GM19324 (cell line): ENCODE measurements around the gene SARDH.

Experiments
- ATAC-seq: cut with Tn5 transposase; IDR thresholded peaks from one replicate; pipeline ENCODE4 v1.9.1; 2021; ENCODE audit warnings: mild to moderate bottlenecking, moderate library complexity; ENCODE audit not compliant: unreplicated experiment, low FRiP score

Gene SARDH

GRCh38 chr9:133672503-133673257 is 65.5 kb downstream of the SARDH start:
- no peak for ATAC-seq

- ATAC-seq: no peak
These were observed 66.8 kb downstream of the SARDH start for GRCh38 chr9:133671371-133671770.

- no peak for ATAC-seq
These were observed 67.7 kb downstream of the SARDH start for GRCh38 chr9:133670466-133670865.

- ATAC-seq: no peak
These were observed 68.9 kb downstream of the SARDH start for GRCh38 chr9:133669182-133669801.

- ATAC-seq: no peak
These were observed 70.2 kb downstream of the SARDH start for GRCh38 chr9:133667759-133668450.

- ATAC-seq: no peak
These were observed 71.3 kb downstream of the SARDH start for GRCh38 chr9:133666845-133667244.

GRCh38 chr9:133666387-133666786 is 71.8 kb downstream of the SARDH start:
- no peak for ATAC-seq

GRCh38 chr9:133665535-133665934 is 72.6 kb downstream of the SARDH start:
- ATAC-seq: no peak

GRCh38 chr9:133665096-133665495 is 73.1 kb downstream of the SARDH start:
- ATAC-seq: no peak

- no peak for ATAC-seq
These were observed 73.7 kb downstream of the SARDH start for GRCh38 chr9:133664173-133665050.

- ATAC-seq: no peak
These were observed 76.2 kb downstream of the SARDH start for GRCh38 chr9:133661846-133662540.

- no peak for ATAC-seq
These were observed 78.6 kb downstream of the SARDH start for GRCh38 chr9:133659516-133659915.

- no peak for ATAC-seq
These were observed 79.4 kb downstream of the SARDH start for GRCh38 chr9:133658442-133659431.

GRCh38 chr9:133657120-133657661 is 81.0 kb downstream of the SARDH start:
- no peak for ATAC-seq

GRCh38 chr9:133656211-133657119 is 81.7 kb downstream of the SARDH start:
- no peak for ATAC-seq

GRCh38 chr9:133655701-133656100 is 82.5 kb downstream of the SARDH start:
- ATAC-seq: no peak
